Activated naive CD8-positive, alpha-beta T cell treated with anti-CD3 and anti-CD28 coated beads, Interleukin-2, amount 50 U/mL, for 16 hours (primary cell): Measurements from ENCODE around the gene PUM1.
"Not testable (repeated sequence)": the region's sequence is repeated elsewhere in the genome, so short reads cannot be mapped to it uniquely, and the experiment has no call there.

ENCODE experiments used
- DNase-seq: peaks from one replicate; pipeline ENCODE4 v3.0.0-alpha.2; 2020; ENCODE audit warnings: low read depth, low spot score

The PUM1 gene

GRCh38 chr1:31065310-31066217 lies at the start of gene PUM1:
PUM1 (minus strand) TSS chr1:31065717; CDS start chr1:31059566, 6,151 bp downstream.
- peak; percentile 98 for DNase-seq

- no peak for DNase-seq
Measured at GRCh38 chr1:31112266-31112935, 46.9 kb upstream of the PUM1 start.

- DNase-seq: no peak
Measured at GRCh38 chr1:31111290-31111951, 45.9 kb upstream of the PUM1 start.

GRCh38 chr1:31110846-31111245 lies 45.3 kb upstream of the PUM1 start:
- no peak for DNase-seq

- DNase-seq: no peak
Measured at GRCh38 chr1:31108861-31109260, 43.3 kb upstream of the PUM1 start.

- no peak for DNase-seq
Measured at GRCh38 chr1:31105646-31106045, 40.1 kb upstream of the PUM1 start.

GRCh38 chr1:31102501-31102950 lies 37.0 kb upstream of the PUM1 start:
- no peak for DNase-seq

GRCh38 chr1:31101147-31101502 lies 35.6 kb upstream of the PUM1 start:
- no peak for DNase-seq

GRCh38 chr1:31099293-31100032 lies 33.9 kb upstream of the PUM1 start:
- no peak for DNase-seq

- DNase-seq: no peak
Measured at GRCh38 chr1:31095985-31096384, 30.5 kb upstream of the PUM1 start.

GRCh38 chr1:31095298-31095981 lies 29.9 kb upstream of the PUM1 start:
- no peak for DNase-seq

GRCh38 chr1:31088081-31088480 lies 22.6 kb upstream of the PUM1 start:
- DNase-seq: not testable (repeated sequence)

GRCh38 chr1:31084782-31085569 lies 19.5 kb upstream of the PUM1 start:
- no peak for DNase-seq

GRCh38 chr1:31082385-31082784 lies 16.9 kb upstream of the PUM1 start:
- DNase-seq: no peak

GRCh38 chr1:31073044-31073443 lies 7.5 kb upstream of the PUM1 start:
- DNase-seq: no peak

GRCh38 chr1:31072304-31072746 lies 6.8 kb upstream of the PUM1 start:
- no peak for DNase-seq

GRCh38 chr1:31069392-31069791 lies 3.9 kb upstream of the PUM1 start:
- DNase-seq: no peak

- no peak for DNase-seq
Measured at GRCh38 chr1:31064718-31065309, 703 bp downstream of the PUM1 start.

- no peak for DNase-seq
Measured at GRCh38 chr1:31064111-31064717, 1.3 kb downstream of the PUM1 start.
